D721Med (cell line): ENCODE data around the gene PRDX3.
"Not testable (repeated sequence)": the region's sequence is repeated elsewhere in the genome, so short reads cannot be mapped to it uniquely, and the experiment has no call there.

Source experiments
- DNase-seq: peaks from one replicate; pipeline ENCODE4 v3.0.0; 2011; ENCODE audit warnings: low spot score; ENCODE audit not compliant: insufficient read length
- FAIRE-seq: peaks from 2 replicates; lab custom pipeline; 2011; peaks lifted over from hg19 to GRCh38; lab: Jason Lieb, UNC
- CTCF ChIP-seq: IDR thresholded peaks from 2 replicates; pipeline ENCODE4 v1.5.1; 2012; ENCODE audit warnings: mild to moderate bottlenecking, control low read depth; ENCODE audit not compliant: insufficient read depth; ENCODE audit errors: missing control alignments

The PRDX3 gene

GRCh38 chr10:119165171-119166117 is 13.2 kb downstream of the PRDX3 start, which contains the start of gene SFXN4:
Gene SFXN4, minus strand, starts transcription at chr10:119165714. Its CDS starts 67 bp downstream, at chr10:119165647.
- DNase-seq (no peak), FAIRE-seq (no peak)
- TF ChIP-seq CTCF = no peak

GRCh38 chr10:119162452-119163092 is 16.0 kb downstream of the PRDX3 start:
- FAIRE-seq (no peak), DNase-seq (no peak)
- no peak for TF ChIP-seq CTCF

- FAIRE-seq (no peak), DNase-seq (no peak)
- no peak for TF ChIP-seq CTCF
Observed at GRCh38 chr10:119161680-119162451, 16.7 kb downstream of the PRDX3 start.

- TF ChIP-seq CTCF = no peak
- FAIRE-seq (no peak), DNase-seq (no peak)
Observed at GRCh38 chr10:119159332-119159731, 19.3 kb downstream of the PRDX3 start.

- FAIRE-seq = no peak
- DNase-seq = no peak
- TF ChIP-seq CTCF = no peak
Observed at GRCh38 chr10:119153661-119154060, 25.0 kb downstream of the PRDX3 start.

GRCh38 chr10:119153041-119153440 is 25.6 kb downstream of the PRDX3 start:
- TF ChIP-seq CTCF = no peak
- DNase-seq = no peak
- FAIRE-seq = no peak

- DNase-seq, FAIRE-seq: not testable (repeated sequence)
Observed at GRCh38 chr10:119151601-119152000, 27.0 kb downstream of the PRDX3 start.
